ENCODE data around the gene SLC39A2. TPM values are rescaled to one million over a fixed set of nuclear protein-coding genes. Genes with fewer than 3 reads are reported as not detected.

The SLC39A2 gene
- polyA plus RNA-seq, 3 donors, result not detected

DNA sequence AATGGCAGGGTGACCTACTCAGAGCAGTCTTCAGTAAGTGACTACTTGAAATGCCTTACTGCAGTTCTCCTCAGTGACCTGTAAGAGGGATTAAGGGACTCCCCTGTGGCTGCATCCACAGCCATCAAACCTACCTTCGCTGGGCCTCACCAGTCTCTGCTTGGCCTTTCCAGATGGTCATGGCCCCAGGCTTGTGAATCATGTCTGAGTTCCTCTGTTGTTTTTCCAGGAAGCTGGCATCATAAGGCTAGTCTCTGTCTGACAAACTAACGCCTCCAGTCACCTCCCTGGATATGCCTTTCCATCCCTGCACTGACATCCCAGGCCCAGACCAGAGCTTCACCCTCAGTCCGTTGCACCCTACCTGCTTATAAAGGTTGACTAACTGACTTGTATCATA lies 29.8 kb upstream of the SLC39A2 start:
- 92% methylated on average over 2 of the region's 3 CpGs for WGBS (ENCODE audit: insufficient coverage)
- Histone ChIP-seq H2AFZ (ENCODE audit: insufficient read depth, low read depth, low read length, poor library complexity, severe bottlenecking) (no peak overlapping the region), H3K4me1 (ENCODE audit: control insufficient read depth in 1 of 2, insufficient read depth in 2 of 2, low read length in 2 of 2) (peaks cover 10 to 16% of the 10 kb centered on the region in 2 donors), H3K9ac (ENCODE audit: insufficient read depth, low read length, poor library complexity, severe bottlenecking) (no peak overlapping the region), H3K4me2 (replicated peaks; ENCODE audit: extremely low read depth, low read length, poor library complexity, severe bottlenecking) (no peak overlapping the region), H4K20me1 (ENCODE audit: insufficient read depth, low read length) (no peaks in the 10 kb centered on the region), H3K27ac (ENCODE audit: low read depth in 1 of 2, low read length in 2 of 2) (no peak overlapping the region), H3K79me2 (ENCODE audit: insufficient read depth, low read length) (no peaks in the 10 kb centered on the region), H3K4me3 (replicated peaks in 1 of 3; ENCODE audit: low read depth in 2 of 3, low read length in 3 of 3) (no peak overlapping the region), H3K36me3 (replicated peaks in 1 of 2; ENCODE audit: control insufficient read depth in 1 of 2, insufficient read depth in 2 of 2, low read length in 2 of 2) (no peaks in the 10 kb centered on the region), H3K9me3 (replicated peaks in 1 of 2; ENCODE audit: control insufficient read depth in 1 of 2, insufficient read depth in 1 of 2, low read length in 2 of 2) (no peaks in the 10 kb centered on the region), H3K27me3 (ENCODE audit: control insufficient read depth in 2 of 2, insufficient read depth in 2 of 2, low read length in 2 of 2) (no peaks in the 10 kb centered on the region)
- TF ChIP-seq, protein P1, sequence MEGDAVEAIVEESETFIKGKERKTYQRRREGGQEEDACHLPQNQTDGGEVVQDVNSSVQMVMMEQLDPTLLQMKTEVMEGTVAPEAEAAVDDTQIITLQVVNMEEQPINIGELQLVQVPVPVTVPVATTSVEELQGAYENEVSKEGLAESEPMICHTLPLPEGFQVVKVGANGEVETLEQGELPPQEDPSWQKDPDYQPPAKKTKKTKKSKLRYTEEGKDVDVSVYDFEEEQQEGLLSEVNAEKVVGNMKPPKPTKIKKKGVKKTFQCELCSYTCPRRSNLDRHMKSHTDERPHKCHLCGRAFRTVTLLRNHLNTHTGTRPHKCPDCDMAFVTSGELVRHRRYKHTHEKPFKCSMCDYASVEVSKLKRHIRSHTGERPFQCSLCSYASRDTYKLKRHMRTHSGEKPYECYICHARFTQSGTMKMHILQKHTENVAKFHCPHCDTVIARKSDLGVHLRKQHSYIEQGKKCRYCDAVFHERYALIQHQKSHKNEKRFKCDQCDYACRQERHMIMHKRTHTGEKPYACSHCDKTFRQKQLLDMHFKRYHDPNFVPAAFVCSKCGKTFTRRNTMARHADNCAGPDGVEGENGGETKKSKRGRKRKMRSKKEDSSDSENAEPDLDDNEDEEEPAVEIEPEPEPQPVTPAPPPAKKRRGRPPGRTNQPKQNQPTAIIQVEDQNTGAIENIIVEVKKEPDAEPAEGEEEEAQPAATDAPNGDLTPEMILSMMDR (IDR thresholded peaks at IDR 0.05), result no peak
- Mint-ChIP-seq H3K9me3 (peaks cover 0 to 1% (median 0%) of the 10 kb centered on the region in 7 donors), H3K36me3 (no peaks in the 10 kb centered on the region), H3K27me3 (ENCODE audit: low read depth in 3 of 3) (peaks cover 4 to 11% (median 6%) of the 10 kb centered on the region in 3 donors), H3K27ac (no peak overlapping the region), H3K4me3 (no peak overlapping the region), H3K4me1 (peaks cover 24% of the 10 kb centered on the region)
- intact Hi-C loops (cut with micrococcal nuclease), result no loop called here
- no peak for DNase-seq

DNA sequence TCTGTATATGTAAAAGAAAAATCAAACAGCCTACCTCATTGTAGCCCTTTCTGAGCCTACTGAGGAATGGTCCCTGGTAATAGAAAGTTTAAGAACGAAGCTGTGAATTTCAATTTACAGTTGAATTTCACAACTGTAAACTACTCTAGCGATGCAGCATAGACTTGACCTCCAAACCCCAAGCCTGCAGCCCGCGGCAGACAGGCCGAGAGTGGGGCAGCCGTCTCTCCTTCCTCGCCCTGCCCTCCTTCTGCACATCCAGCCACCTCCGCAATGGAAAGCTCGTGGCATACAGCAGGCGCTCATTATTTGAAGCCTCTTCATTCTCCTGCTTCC lies 28.5 kb upstream of the SLC39A2 start:
- peaks cover 4 to 11% (median 8%) of the 10 kb centered on the region in 3 donors for H3K27me3 Mint-ChIP-seq (ENCODE audit: low read depth in 3 of 3)
- H2AFZ ChIP-seq (ENCODE audit: insufficient read depth, low read depth, low read length, poor library complexity, severe bottlenecking), result peak overlapping the region; percentile 99
- H3K79me2 ChIP-seq (ENCODE audit: insufficient read depth, low read length), result no peaks in the 10 kb centered on the region
- H3K9me3 Mint-ChIP-seq, result peaks cover 0 to 1% (median 0%) of the 10 kb centered on the region in 7 donors
- H3K36me3 ChIP-seq (replicated peaks in 1 of 2; ENCODE audit: control insufficient read depth in 1 of 2, insufficient read depth in 2 of 2, low read length in 2 of 2), result no peaks in the 10 kb centered on the region
- H3K36me3 Mint-ChIP-seq, result no peaks in the 10 kb centered on the region
- H3K4me1 Mint-ChIP-seq, result peaks cover 24% of the 10 kb centered on the region
- peak overlapping the region in 1 of 2 donors; percentile 68 for H3K27ac ChIP-seq (ENCODE audit: low read depth in 1 of 2, low read length in 2 of 2)
- no peaks in the 10 kb centered on the region for H3K9me3 ChIP-seq (replicated peaks in 1 of 2; ENCODE audit: control insufficient read depth in 1 of 2, insufficient read depth in 1 of 2, low read length in 2 of 2)
- H4K20me1 ChIP-seq (ENCODE audit: insufficient read depth, low read length), result no peaks in the 10 kb centered on the region
- H3K9ac ChIP-seq (ENCODE audit: insufficient read depth, low read length, poor library complexity, severe bottlenecking), result peak overlapping the region; percentile 69
- TF ChIP-seq, protein P1 (IDR thresholded peaks at IDR 0.05), result no peak
- H3K4me3 ChIP-seq (replicated peaks in 1 of 3; ENCODE audit: low read depth in 2 of 3, low read length in 3 of 3), result peak overlapping the region; percentile 70 to 92 (median 87)
- H3K27ac Mint-ChIP-seq, result peak overlapping the region in 5 of 7 donors; percentile 70 to 89 (median 80)
- H3K4me1 ChIP-seq (ENCODE audit: control insufficient read depth in 1 of 2, insufficient read depth in 2 of 2, low read length in 2 of 2), result peaks cover 10 to 16% of the 10 kb centered on the region in 2 donors
- DNase-seq, result no peak
- intact Hi-C loops (cut with micrococcal nuclease), result loop anchor here (5.0 to 10.0 kb wide), 3 partner anchors 113 to 276 kb away; no protein-coding TSS in a partner anchor
- H3K4me3 Mint-ChIP-seq, result peak overlapping the region; percentile 91 to 96
- H3K27me3 ChIP-seq (ENCODE audit: control insufficient read depth in 2 of 2, insufficient read depth in 2 of 2, low read length in 2 of 2), result no peaks in the 10 kb centered on the region
- peak overlapping the region; percentile 93 for H3K4me2 ChIP-seq (replicated peaks; ENCODE audit: extremely low read depth, low read length, poor library complexity, severe bottlenecking)
- 3% methylated on average over 6 of the region's 10 CpGs for WGBS (ENCODE audit: insufficient coverage)
